ENCODE measurements around the gene DIS3L2. TPM values are rescaled to one million over a fixed set of nuclear protein-coding genes. Genes with fewer than 3 reads are reported as not detected.
A peak's percentile ranks its signal among the peaks of the same experiment; 100 is the strongest.

DIS3L2 gene
- total RNA-seq, 4 donors from 2014 or later, result 40.6 to 105 (median 43.9) TPM

GRCh38 chr2:231977430-231977829 is 15.9 kb downstream of the DIS3L2 start:
- no peak for DNase-seq (ENCODE audit: low spot score in 2 of 2)
- H3K4me1 ChIP-seq, result no peaks in the 10 kb centered on the region
- no peaks in the 10 kb centered on the region for H3K36me3 ChIP-seq
- 89% methylated on average over 2 of the region's 2 CpGs for WGBS
- TF ChIP-seq CTCF (IDR thresholded peaks at IDR 0.05) (no peak), EP300 (IDR thresholded peaks at IDR 0.05) (no peak), POLR2A (IDR thresholded peaks at IDR 0.05) (no peak), POLR2AphosphoS5 (IDR thresholded peaks at IDR 0.05) (no peak)
- no peak overlapping the region for H3K27ac ChIP-seq
- H3K4me3 ChIP-seq, result no peak overlapping the region
- no peaks in the 10 kb centered on the region for H3K27me3 ChIP-seq
- H3K9me3 ChIP-seq, result no peaks in the 10 kb centered on the region

GRCh38 chr2:231984992-231985391 is 23.5 kb downstream of the DIS3L2 start:
- H3K27ac ChIP-seq, result no peak overlapping the region
- no peaks in the 10 kb centered on the region for H3K27me3 ChIP-seq
- H3K9me3 ChIP-seq, result no peaks in the 10 kb centered on the region
- no peak overlapping the region for H3K4me3 ChIP-seq
- TF ChIP-seq POLR2A (IDR thresholded peaks at IDR 0.05) (no peak), CTCF (IDR thresholded peaks at IDR 0.05) (no peak)
- no peak for DNase-seq (ENCODE audit: low spot score in 2 of 2)
- peaks cover 16% of the 10 kb centered on the region for H3K4me1 ChIP-seq
- 97% methylated on average over 1 of the region's 1 CpG for WGBS
- H3K36me3 ChIP-seq, result no peaks in the 10 kb centered on the region

GRCh38 chr2:231985823-231986261 is 24.3 kb downstream of the DIS3L2 start:
- no peaks in the 10 kb centered on the region for H3K9me3 ChIP-seq
- H3K4me1 ChIP-seq, result peaks cover 16% of the 10 kb centered on the region
- peak overlapping the region; percentile 40 for H3K27ac ChIP-seq
- no peak for DNase-seq (ENCODE audit: low spot score in 2 of 2)
- 39% methylated on average over 8 of the region's 8 CpGs for WGBS
- no peaks in the 10 kb centered on the region for H3K36me3 ChIP-seq
- H3K4me3 ChIP-seq, result peak overlapping the region; percentile 13
- no peaks in the 10 kb centered on the region for H3K27me3 ChIP-seq
- TF ChIP-seq CTCF (IDR thresholded peaks at IDR 0.05) (no peak), POLR2AphosphoS5 (IDR thresholded peaks at IDR 0.05) (no peak), POLR2A (IDR thresholded peaks at IDR 0.05) (no peak), EP300 (IDR thresholded peaks at IDR 0.05) (no peak)

- H3K9me3 ChIP-seq, result no peaks in the 10 kb centered on the region
- H3K4me3 ChIP-seq, result no peak overlapping the region
- H3K27ac ChIP-seq, result no peak overlapping the region
- WGBS, result 68% methylated on average over 5 of the region's 5 CpGs
- TF ChIP-seq EP300 (IDR thresholded peaks at IDR 0.05) (no peak), POLR2A (IDR thresholded peaks at IDR 0.05) (no peak), POLR2AphosphoS5 (IDR thresholded peaks at IDR 0.05) (no peak), CTCF (IDR thresholded peaks at IDR 0.05) (no peak)
- H3K27me3 ChIP-seq, result no peaks in the 10 kb centered on the region
- H3K4me1 ChIP-seq, result peaks cover 16% of the 10 kb centered on the region
- DNase-seq (ENCODE audit: low spot score in 2 of 2), result no peak
- H3K36me3 ChIP-seq, result no peaks in the 10 kb centered on the region
Observed at GRCh38 chr2:231987124-231987727, 25.7 kb downstream of the DIS3L2 start.

GRCh38 chr2:231988179-231988866 is 26.8 kb downstream of the DIS3L2 start:
- peaks cover 16% of the 10 kb centered on the region for H3K4me1 ChIP-seq
- H3K9me3 ChIP-seq, result no peaks in the 10 kb centered on the region
- H3K27me3 ChIP-seq, result no peaks in the 10 kb centered on the region
- no peak for DNase-seq (ENCODE audit: low spot score in 2 of 2)
- H3K27ac ChIP-seq, result no peak overlapping the region
- H3K36me3 ChIP-seq, result no peaks in the 10 kb centered on the region
- no peak for TF ChIP-seq CTCF (IDR thresholded peaks at IDR 0.05)
- 94% methylated on average over 8 of the region's 8 CpGs for WGBS
- no peak overlapping the region for H3K4me3 ChIP-seq
